OCI-LY7 (cell line): ENCODE data around the gene DNAJB14. TPM values are rescaled to one million over a fixed set of nuclear protein-coding genes. Genes with fewer than 3 reads are reported as not detected.
A peak's percentile ranks its signal among the peaks of the same experiment; 100 is the strongest.

Source experiments
- BruUV-seq: library from RNA; stranded (reverse); fragments of 400-500 nt; replicated peaks from 2 replicates; lab custom pipeline; 2021; lab: Mats Ljungman, UMichigan
- CTCF ChIA-PET: fragments of 300-600 bp; sonication (Branson Sonifier 250); formaldehyde crosslinking; loops from one replicate; lab custom pipeline; 2022; ENCODE audit warnings: antibody characterized with exemption; ENCODE audit not compliant: unreplicated experiment; lab: Charles Lee
- POLR2A ChIA-PET: fragments of 300-600 bp; sonication (Branson Sonifier 250); formaldehyde crosslinking; loops from one replicate; lab custom pipeline; 2022; ENCODE audit warnings: antibody characterized with exemption; lab: Charles Lee
- DNase-seq: peaks from one replicate; pipeline ENCODE4 v3.0.0-alpha.2; 2015; ENCODE audit warnings: low spot score
- H2AFZ ChIP-seq: fragments of 200-600 bp; sonication (generic), shearing (Covaris generic); 2 replicates; pipeline ENCODE4 v1.6.1; 2014; ENCODE audit warnings: mild to moderate bottlenecking, antibody characterized with exemption, low read length, moderate library complexity
- H3K27ac ChIP-seq: fragments of 200-600 bp; sonication (generic); 2 replicates; pipeline ENCODE4 v1.5.1; 2014; ENCODE audit warnings: mixed run types, low read depth, mild to moderate bottlenecking, moderate library complexity, low read length, inconsistent platforms; ENCODE audit not compliant: poor library complexity, severe bottlenecking
- H3K36me3 ChIP-seq: fragments of 200-600 bp; sonication (generic); 2 replicates; pipeline ENCODE4 v1.6.1; 2014; ENCODE audit warnings: mild to moderate bottlenecking, antibody characterized with exemption, low read length, moderate library complexity, mixed read lengths; ENCODE audit not compliant: insufficient read depth
- H3K4me1 ChIP-seq: fragments of 200-600 bp; sonication (generic); 2 replicates; pipeline ENCODE4 v1.5.1; 2014; ENCODE audit warnings: mild to moderate bottlenecking, low read length; ENCODE audit not compliant: insufficient read depth, poor library complexity, severe bottlenecking
- H3K4me2 ChIP-seq: fragments of 200-600 bp; sonication (generic); 2 replicates; pipeline ENCODE4 v1.6.1; 2014; ENCODE audit warnings: mild to moderate bottlenecking, low read length
- H3K4me3 ChIP-seq: fragments of 200-600 bp; sonication (generic); 2 replicates; pipeline ENCODE4 v1.5.1; 2014; ENCODE audit warnings: mild to moderate bottlenecking, low read depth, low read length; ENCODE audit not compliant: poor library complexity, severe bottlenecking
- H3K79me2 ChIP-seq: fragments of 200-600 bp; sonication (generic); 2 replicates; pipeline ENCODE4 v1.6.1; 2016; ENCODE audit warnings: low read depth, mild to moderate bottlenecking, low read length, moderate library complexity, mixed read lengths; ENCODE audit not compliant: insufficient read depth
- H3K9me2 ChIP-seq: fragments of 200-600 bp; sonication (generic); 2 replicates; pipeline ENCODE4 v1.6.1; 2016; ENCODE audit warnings: mild to moderate bottlenecking, low read length, mixed read lengths; ENCODE audit not compliant: insufficient read depth
- H3K9me3 ChIP-seq: fragments of 200-600 bp; sonication (generic); 2 replicates; pipeline ENCODE4 v1.6.1; 2014; ENCODE audit warnings: mild to moderate bottlenecking, mixed run types, low read length, mixed read lengths
- H4K20me1 ChIP-seq: fragments of 200-600 bp; sonication (generic); 2 replicates; pipeline ENCODE4 v1.6.1; 2014; ENCODE audit warnings: mild to moderate bottlenecking, antibody characterized with exemption, low read length, moderate library complexity, mixed read lengths; ENCODE audit not compliant: insufficient read depth
- CTCF ChIP-seq: fragments of 200-600 bp; sonication (generic); conservative IDR thresholded peaks from 2 replicates; pipeline ENCODE4 v1.5.1; 2014; ENCODE audit warnings: mild to moderate bottlenecking, antibody characterized with exemption, low read length, moderate library complexity, mixed read lengths
- EZH2phosphoT487 ChIP-seq: fragments of 200-600 bp; sonication (generic); IDR thresholded peaks from 2 replicates; pipeline ENCODE4 v1.6.1; 2018; ENCODE audit warnings: low read depth, borderline replicate concordance, mild to moderate bottlenecking, mixed run types, antibody characterized with exemption, low read length, moderate library complexity, mixed read lengths
- intact Hi-C: fragments of 100-400 bp; cut with micrococcal nuclease; formaldehyde crosslinking; loops from one replicate; pipeline ENCODE4 v1.10.0; 2022; ENCODE audit not compliant: unreplicated experiment
- total RNA-seq, 2 experiments: library from RNA; depleted of rRNA in 1 of 2; stranded (reverse); fragments of >200 nt in 1 of 2; shearing (Covaris generic) in 1 of 2; gene quantifications; 2 replicates each; pipeline ENCODE4 v1.2.3, GENCODE V29; 2014 to 2022

DNAJB14 gene
- total RNA-seq, 2 experiments from 2014 or later = 13.3 to 44.9 TPM

GRCh38 chr4:99847362-99847976, 98.9 kb downstream of the DNAJB14 start:
- Histone ChIP-seq H3K79me2 (peaks cover 12% of the 10 kb centered on the region; the same call in 1 of the 2 replicates), H3K4me2 (peak overlapping the region; percentile 72), H2AFZ (no peak overlapping the region), H4K20me1 (no peaks in the 10 kb centered on the region), H3K9me3 (no peaks in the 10 kb centered on the region), H3K9me2 (no peaks in the 10 kb centered on the region), H3K27ac (peak overlapping the region; percentile 75), H3K36me3 (peaks cover 58% of the 10 kb centered on the region), H3K4me3 (peak overlapping the region; percentile 40), H3K4me1 (peaks cover 49% of the 10 kb centered on the region)
- no TSS peak for BruUV-seq
- CTCF ChIA-PET = interaction anchor here (1.0 kb wide), 1 partner anchor 20 kb away, joined by 3 read pairs; no protein-coding TSS in a partner anchor
- TF ChIP-seq CTCF (no peak), EZH2phosphoT487 (no peak)
- intact Hi-C loops = loop anchor here (2.0 kb wide), 1 partner anchor 31 kb away; the partner anchor contains the start of gene DAPP1
- POLR2A ChIA-PET = interaction anchor here (0.6 to 3.9 kb wide), 10 partner anchors 10 to 55 kb away, joined by 3 to 30 read pairs (median 10); partner anchors contain the start of gene DAPP1
- peak; percentile 83 for DNase-seq

- no peaks in the 10 kb centered on the region for H4K20me1 ChIP-seq
- peak overlapping the region; percentile 75 for H3K27ac ChIP-seq
- ChIA-PET POLR2A (interaction anchor here (1.1 to 3.9 kb wide), 10 partner anchors 10 to 95 kb away, joined by 3 to 30 read pairs (median 10); partner anchors contain the start of gene DAPP1), CTCF (interaction anchor here (1.0 kb wide), 1 partner anchor 20 kb away, joined by 3 read pairs; no protein-coding TSS in a partner anchor)
- peaks cover 49% of the 10 kb centered on the region for H3K4me1 ChIP-seq
- no peaks in the 10 kb centered on the region for H3K9me3 ChIP-seq
- H3K9me2 ChIP-seq = no peaks in the 10 kb centered on the region
- H3K4me2 ChIP-seq = peak overlapping the region; percentile 72
- H3K4me3 ChIP-seq = peak overlapping the region; percentile 40
- BruUV-seq = no TSS peak
- H3K36me3 ChIP-seq = peaks cover 58% of the 10 kb centered on the region
- DNase-seq = no peak
- TF ChIP-seq CTCF (no peak), EZH2phosphoT487 (no peak)
- intact Hi-C loops = loop anchor here (2.0 kb wide), 1 partner anchor 30 kb away; the partner anchor contains the start of gene DAPP1
- no peak overlapping the region for H2AFZ ChIP-seq
- peaks cover 12% of the 10 kb centered on the region; the same call in 1 of the 2 replicates for H3K79me2 ChIP-seq
Observed at GRCh38 chr4:99846891-99847290, 99.5 kb downstream of the DNAJB14 start.

Other genes starting within 250 kb of the DNAJB14 start
- gene DAPP1, start 129.8 kb downstream of the DNAJB14 start, total RNA-seq (2014; rRNA removed; shearing (Covaris generic)) = 55.7 and 57.3 TPM in 2 replicates
- 69.8 and 71.9 TPM in 2 replicates for gene DAPP1, start 129.8 kb downstream of the DNAJB14 start, total RNA-seq (2022)
- 11.9 and 18.5 TPM in 2 replicates for gene LAMTOR3, start 52.2 kb downstream of the DNAJB14 start, total RNA-seq (2014; rRNA removed; shearing (Covaris generic))
- gene LAMTOR3, start 52.2 kb downstream of the DNAJB14 start, total RNA-seq (2022) = 22.8 and 27.3 TPM in 2 replicates
- 1,106 and 1,171 TPM in 2 replicates for gene H2AZ1, start 3.7 kb upstream of the DNAJB14 start, total RNA-seq (2014; rRNA removed; shearing (Covaris generic))
- gene H2AZ1, start 3.7 kb upstream of the DNAJB14 start, total RNA-seq (2022) = 1,038 and 1,147 TPM in 2 replicates
- gene DDIT4L, start 243.8 kb upstream of the DNAJB14 start, total RNA-seq (2014; rRNA removed; shearing (Covaris generic)) = 0.06 TPM in 1 of 2 replicates, not detected in the other
- not detected in 2 replicates for gene DDIT4L, start 243.8 kb upstream of the DNAJB14 start, total RNA-seq (2022)